HG03520 (cell line): ENCODE data around the gene GRIPAP1.
A peak's percentile ranks its signal among the peaks of the same experiment; 100 is the strongest.

Experiments
- ATAC-seq: cut with Tn5 transposase; IDR thresholded peaks from one replicate; pipeline ENCODE4 v1.9.1; 2021; ENCODE audit warnings: mild to moderate bottlenecking, moderate library complexity; ENCODE audit not compliant: unreplicated experiment

Gene GRIPAP1

GRCh38 chrX:48961585-48962091 lies 40.4 kb downstream of the GRIPAP1 start:
- no peak for ATAC-seq

DNA sequence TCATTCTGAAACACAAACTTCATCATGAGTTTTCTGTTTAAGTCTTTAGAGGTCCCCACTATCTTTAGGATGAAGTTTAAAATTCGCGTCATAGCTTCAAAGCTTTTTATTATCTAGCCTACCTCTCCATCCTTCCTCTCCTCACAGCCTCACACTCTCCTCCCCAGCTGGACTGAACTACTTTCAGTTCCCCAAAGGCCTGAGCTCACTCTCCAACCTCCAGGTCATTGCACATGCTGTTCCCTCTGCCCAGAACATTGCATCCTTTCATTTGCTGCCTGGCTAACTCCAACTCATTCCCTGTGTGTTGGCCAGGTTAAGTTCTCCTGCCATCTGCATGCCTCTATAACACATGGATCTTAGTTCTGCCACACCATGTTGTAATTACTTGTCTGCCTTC lies 41.8 kb downstream of the GRIPAP1 start:
- ATAC-seq, result no peak

GRCh38 chrX:48958635-48959094 lies 43.4 kb downstream of the GRIPAP1 start:
- no peak for ATAC-seq

DNA sequence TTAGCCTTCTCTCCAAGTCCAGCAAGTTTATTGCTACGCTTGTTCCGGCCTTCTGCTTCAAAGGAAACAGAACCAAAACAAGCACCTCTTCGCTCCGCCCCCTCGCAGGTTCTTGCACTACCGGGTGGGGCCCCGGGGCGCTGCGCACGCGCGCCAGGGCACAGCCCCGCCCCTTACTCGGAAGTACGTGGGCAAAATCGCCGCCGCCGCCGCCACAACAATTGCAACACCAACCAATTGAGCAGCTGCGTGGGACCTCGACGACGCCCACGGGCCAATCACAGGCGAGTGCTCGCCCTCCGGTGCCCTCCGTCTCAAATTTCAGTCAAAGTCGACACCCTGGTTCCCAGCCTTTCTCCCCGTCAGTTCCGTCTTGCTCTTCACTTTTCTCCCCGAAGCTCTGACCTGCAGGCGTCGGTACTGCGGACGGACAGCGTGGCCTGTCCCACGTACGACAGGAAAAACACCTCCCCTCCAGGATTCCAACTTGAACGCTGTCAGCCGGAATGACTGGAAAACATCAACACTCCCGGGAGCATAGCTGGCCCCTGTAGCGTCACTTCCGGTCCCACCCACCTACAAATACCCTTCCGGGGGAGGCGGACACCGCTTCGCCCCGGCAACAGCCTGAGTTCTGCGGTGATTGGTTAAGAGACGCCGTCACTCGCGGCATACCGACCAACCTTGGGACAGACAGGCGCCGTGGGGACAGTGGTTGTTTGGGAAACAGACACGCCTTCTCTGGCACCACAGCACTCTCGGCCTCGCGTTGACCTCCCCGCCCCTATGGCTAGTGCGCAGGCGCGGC lies 44.0 kb downstream of the GRIPAP1 start:
- peak; percentile 79 for ATAC-seq

DNA sequence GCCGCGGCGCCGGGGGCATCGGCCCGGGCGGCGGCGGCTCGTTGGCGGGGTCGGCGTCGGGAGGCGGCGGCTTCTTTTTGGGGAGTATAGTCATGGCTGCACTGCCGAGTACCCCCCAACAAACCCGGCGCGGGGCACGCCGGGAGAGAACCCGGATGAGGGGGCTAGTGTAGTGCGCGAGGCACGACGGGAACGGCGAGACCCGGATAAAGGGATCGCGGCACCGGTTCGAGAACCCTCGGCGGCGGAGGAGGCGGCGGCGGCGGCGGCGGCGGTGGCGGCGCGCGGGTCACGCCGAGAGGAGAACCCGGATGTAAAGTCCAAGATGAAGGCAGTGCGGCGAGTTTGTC lies 44.6 kb downstream of the GRIPAP1 start, which contains the start of gene OTUD5:
OTUD5 (minus strand) TSS at position 131 of the 350 bp plus-strand sequence; CDS start at position 94, 37 bp downstream.
- ATAC-seq, result peak; percentile 22

DNA sequence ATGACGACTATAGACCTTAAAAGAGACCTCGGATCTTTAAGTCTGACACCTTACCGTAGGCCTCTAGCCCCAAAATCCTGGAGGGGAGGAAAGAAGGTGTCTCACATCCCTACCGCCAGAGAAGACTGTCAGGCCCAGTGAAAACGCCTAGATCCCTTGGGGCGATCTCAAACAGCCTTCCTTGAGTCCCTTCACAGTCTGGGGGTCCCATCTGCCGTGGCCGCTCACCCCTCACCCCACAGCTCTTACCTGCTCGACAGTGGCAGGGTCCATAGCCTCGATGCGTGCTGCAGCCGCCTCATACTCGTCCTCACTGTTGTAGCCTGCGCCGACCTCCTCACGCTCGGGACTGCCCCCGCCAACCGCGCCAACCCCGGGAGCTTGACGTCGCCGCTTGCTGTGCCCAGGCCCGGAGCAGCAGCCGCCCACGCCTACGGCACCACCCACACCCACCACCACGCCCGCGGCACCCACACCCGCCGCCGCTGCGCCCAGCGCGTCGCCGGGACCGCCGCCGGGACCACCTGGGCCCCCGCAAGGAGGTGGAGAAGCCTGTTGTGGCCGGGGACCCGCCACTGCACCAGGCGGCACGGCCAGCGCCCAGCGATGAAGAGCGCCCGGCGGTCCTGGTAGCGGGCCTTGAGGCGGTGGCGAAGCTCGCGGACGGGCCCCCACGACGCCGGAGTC lies 45.2 kb downstream of the GRIPAP1 start:
- peak; percentile 4 for ATAC-seq

GRCh38 chrX:48948589-48948988 lies 53.5 kb downstream of the GRIPAP1 start:
- ATAC-seq, result no peak

GRCh38 chrX:48945517-48946348 lies 56.3 kb downstream of the GRIPAP1 start:
- ATAC-seq, result no peak

GRCh38 chrX:48942895-48943294 lies 59.2 kb downstream of the GRIPAP1 start:
- ATAC-seq, result no peak

- ATAC-seq, result no peak
Measured at GRCh38 chrX:48940404-48940955, 61.6 kb downstream of the GRIPAP1 start.

DNA sequence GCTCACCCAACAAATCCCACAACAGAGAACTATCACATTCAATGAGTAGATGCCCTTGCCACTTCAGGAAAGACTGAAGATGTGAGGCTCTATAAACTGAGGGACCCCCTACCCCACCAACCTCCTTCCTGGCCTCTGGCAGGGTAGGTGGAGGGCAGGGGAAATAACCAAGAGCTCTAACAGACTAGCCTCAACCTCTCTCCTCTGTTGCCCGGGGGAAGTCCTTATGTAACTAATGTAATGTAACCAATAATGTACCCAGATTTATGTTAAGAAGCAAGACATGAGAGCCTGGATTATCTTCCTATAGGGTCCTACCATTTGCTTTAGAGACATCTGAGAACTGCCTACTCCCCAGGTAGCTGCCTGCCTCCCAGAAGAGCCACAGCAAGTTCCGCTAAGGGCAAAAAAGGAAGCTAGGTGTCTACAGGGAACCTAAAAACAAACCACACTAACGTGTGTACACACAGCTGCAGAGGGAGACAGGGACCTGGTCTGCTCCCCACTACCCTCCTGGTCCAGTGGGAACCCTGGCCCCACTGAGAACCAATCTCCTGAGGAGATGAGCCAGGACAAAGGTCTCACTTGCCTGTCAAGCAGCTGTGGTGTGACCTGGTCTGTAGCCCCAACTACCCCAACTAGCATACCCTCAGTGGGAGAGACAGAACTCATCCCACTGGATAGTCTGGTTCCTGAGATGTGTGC lies 62.4 kb downstream of the GRIPAP1 start:
- ATAC-seq, result no peak

DNA sequence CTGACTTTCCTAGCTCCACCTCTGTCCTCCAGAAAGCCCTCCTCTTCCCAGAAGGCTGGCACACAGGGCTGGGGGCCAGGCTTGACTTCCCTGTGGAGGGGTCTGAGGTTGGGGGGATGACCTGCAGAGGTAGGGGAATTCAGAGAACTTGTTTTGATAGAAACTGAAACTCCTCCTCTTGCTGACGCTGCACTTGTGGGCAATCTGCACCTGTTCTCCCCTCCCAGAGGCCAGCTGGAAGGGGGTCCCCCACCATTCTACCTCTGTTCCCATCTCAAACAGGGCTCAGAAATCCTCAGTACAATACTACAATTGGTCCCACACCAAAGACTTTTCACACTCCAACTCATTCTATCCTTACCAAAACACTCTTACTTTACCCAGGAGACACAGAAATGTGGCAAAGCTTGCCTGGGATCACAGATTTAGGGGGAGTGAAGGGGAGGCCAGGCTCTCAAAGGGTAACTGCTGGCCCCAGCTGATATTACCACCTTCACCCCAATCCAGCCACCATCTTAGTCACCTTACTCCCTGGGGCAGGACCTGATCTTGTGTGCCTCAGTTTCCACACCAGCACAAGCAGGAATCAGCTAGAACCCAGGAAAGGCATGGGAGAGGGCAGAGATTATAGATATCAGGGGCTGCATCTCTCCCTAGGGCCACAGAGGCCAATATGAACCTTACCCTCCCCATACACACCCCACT lies 63.2 kb downstream of the GRIPAP1 start:
- peak; percentile 56 for ATAC-seq

DNA sequence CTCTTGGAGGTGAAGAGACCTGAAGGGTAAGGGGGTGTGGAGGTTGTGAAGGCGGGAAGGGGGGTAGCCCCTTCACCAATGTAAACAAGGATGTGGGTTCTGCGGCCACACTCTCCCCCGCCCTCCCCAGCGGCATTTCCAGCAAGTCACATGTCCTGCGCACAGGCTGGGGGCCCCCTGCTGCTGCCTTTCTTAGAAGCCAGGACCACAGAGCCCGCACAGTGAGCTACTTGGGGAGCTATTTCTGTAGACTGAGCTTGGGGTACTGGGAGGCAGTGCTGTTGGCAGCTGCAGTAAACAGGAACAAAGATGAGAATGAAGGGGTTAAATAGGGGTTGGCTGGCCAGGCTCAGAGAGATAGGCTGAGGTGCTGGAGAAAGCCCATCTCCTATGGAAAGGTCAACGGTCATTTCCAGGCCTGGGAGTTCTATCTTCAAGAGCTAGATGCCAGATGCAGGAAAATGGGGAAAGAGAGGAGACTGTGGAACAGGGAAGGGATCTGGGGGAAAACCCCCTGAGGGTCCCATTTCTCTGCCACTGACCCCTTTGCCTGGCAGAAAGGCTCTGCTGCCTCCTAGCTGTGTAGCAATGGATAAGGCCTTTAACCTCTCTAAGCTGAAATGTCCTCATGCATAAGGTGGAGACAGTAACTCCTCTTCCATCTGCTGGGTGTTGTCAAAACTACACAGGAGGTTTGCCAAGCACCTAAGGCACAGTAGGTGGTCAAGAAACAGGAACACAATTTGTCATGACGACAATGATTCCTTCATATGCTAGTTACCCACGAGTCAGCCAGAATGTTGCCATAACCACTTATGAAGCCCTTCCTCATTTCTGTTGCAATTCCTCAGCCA lies 64.8 kb downstream of the GRIPAP1 start:
- peak; percentile 68 for ATAC-seq

DNA sequence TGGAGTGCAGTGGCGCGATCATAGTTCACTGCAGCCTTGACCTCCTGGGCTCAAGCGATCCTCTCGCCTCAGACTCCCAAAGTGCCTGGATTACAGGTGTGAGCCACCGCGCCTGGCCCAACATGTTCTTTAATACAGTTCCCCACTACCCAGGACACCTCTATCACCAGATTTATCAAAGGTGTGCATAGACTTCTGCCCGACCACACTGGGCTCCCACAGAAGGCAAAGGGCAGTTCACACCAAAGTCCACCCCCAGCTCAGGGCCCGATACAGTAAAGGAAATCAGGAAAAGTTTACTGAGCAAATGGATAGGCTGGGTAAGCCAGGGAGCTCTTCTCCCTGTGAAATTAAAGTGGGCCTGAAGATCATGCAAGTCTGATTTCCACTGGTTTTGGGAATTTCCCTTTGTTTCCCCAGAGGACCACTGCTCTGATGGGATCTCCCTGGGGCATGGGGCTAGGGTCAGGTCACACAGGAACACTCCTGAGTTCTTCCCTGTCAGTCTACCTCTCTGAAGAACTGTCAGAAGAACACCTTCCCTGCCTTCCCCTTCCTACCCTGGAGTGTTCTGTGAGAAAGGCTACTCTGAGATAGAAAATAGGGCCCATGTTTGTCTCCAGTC lies 65.5 kb downstream of the GRIPAP1 start:
- ATAC-seq, result no peak

- no peak for ATAC-seq
Measured at GRCh38 chrX:48935301-48935670, 66.8 kb downstream of the GRIPAP1 start.

GRCh38 chrX:48934581-48935300 lies 67.3 kb downstream of the GRIPAP1 start:
- no peak for ATAC-seq

DNA sequence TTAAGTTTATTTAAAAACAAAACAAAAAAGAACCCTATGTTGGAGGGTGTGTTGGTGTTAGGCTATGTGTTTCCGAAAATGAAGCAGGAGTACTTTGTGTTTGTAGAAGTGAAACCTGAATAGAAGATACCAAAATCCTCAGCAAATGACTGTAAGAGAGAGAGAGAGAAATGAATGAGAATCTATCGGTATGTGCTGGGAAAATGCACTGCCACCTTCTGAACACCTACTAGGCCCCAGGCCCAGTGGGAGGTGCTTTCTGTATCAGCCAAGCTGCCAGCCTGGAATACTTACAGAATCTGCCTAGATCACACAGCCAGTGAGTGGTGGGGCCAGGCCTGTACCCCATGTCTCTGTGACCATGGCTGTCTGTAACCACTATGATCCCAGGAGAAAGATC lies 68.3 kb downstream of the GRIPAP1 start:
- ATAC-seq, result no peak
